Sigmoid colon (tissue), 3 donors: ENCODE data around the gene SMPDL3A.

Source experiments
- CTCF ChIP-seq, 4 experiments: fragments of 450-650 bp in 3 of 4; fragments of 200-600 bp in 1 of 4; IDR thresholded peaks; one replicate each; pipeline ENCODE4 v1.5.1; 2016 to 2019; ENCODE audit warnings: antibody characterized with exemption in 4 of 4, mild to moderate bottlenecking in 3 of 4, moderate library complexity in 2 of 4
- POLR2A ChIP-seq, 2 donors: fragments of 450-650 bp; IDR thresholded peaks; one replicate each; pipeline ENCODE4 v1.6.1; 2016; ENCODE audit warnings: antibody characterized with exemption in 2 of 2, mild to moderate bottlenecking in 2 of 2, moderate library complexity in 2 of 2

DNA sequence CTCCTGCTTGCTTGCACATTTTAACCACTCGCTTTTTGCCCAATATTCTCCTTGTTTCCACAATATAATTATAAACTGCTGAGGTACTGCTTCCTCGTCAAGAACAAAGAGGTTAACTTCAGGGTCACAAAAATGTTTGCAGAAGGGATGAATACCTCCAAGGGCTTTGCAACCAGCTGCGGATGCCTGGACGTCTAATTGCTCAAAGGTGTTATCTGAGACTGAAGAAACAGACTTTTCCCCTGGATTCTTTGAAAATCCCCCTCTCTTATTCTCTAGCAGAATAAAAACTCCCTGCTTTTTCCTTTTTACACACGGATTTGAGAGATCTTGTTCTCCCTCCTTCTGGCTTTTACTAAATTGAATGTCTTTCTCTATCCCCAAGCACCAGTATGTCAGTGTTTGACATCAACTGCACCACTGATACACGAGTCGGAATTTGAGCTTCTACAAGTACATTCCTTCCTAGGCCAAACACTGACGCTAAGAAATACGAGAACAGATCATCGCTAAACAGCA, 336 bp upstream of the SMPDL3A start:
- TF ChIP-seq CTCF (IDR thresholded peaks at IDR 0.05) (no peak), POLR2A (IDR thresholded peaks at IDR 0.05) (no peak)
